GM21390 (cell line): ENCODE data around the gene LRMDA.
"Not testable (repeated sequence)": the region's sequence is repeated elsewhere in the genome, so short reads cannot be mapped to it uniquely, and the experiment has no call there.

Source experiments
- ATAC-seq: cut with Tn5 transposase; IDR thresholded peaks from one replicate; pipeline ENCODE4 v1.9.1; 2021; ENCODE audit not compliant: unreplicated experiment

The LRMDA gene

DNA sequence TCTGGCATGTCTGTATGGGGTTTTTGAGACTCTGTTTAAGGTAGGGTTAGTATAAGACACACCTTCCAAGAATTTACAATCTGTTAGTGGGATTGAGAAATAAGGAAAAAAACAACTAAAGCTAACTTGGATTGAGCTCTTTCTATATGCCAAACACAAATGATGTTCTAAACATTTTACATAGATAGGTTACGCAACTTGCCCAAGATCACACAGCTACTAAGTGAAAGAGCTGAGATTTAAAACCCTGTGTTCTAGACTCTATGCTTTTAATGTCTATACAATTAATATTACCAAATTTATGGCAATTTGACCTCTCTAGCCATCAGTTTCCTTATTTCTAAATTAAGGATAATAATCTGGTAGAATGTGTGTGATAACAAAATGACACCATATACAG lies 1056.2 kb downstream of the LRMDA start:
- ATAC-seq, result no peak

DNA sequence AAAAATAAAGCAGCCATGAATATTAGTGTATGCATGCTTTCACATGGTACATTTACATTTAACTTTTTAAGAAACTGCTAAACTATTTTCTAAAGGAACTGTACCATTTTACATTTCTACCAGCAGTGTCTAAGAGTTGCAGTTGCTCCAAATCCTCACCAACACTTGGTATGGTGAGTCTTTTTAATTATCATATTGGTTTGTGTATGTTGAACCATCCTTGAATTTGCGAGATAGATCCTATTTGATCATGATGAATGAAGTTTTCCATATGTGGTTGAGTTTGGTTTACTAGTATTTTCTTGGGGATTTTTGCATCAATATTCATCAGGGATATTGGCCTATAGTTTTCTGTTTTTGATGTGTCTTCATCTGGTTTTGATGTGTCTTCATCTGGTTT lies 1057.2 kb downstream of the LRMDA start:
- ATAC-seq, result no peak

DNA sequence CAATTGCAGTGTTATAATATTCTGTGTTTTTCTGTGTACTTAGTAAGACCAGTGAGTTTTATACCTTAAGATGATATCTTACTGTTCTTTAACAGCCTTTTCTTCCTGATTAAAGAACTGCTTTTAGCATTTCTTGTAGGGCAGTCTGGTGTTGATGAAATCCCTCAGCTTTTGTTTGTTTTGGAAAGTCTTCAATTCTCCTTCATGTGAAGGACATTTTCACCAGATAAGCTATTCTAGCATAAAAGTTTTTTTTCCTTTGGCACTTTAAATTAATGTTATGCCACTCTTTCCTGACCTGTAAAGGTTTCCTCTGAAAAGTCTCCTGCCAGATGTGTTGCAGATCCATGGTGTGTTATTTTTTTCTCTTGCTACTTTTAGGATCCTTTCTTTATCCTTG lies 1059.8 kb downstream of the LRMDA start:
- no peak for ATAC-seq

DNA sequence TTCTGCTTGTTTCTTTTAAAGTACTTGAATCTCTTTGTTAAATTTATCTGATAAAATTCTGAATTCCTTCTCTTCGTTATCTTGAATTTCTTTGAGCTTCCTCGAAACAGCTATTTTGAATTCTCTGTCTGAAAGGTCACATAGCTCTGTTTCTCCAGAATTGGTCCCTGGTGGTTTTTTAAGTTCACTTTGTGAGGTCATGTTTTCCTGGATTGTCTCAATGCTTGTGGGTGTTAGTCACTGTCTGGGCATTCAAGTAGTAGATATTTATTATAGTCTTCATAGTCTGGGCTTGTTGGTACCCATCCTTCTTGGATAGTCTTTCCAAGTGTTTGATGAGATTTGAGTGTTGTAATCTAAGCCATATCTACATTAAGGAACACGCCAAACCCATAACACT lies 1060.6 kb downstream of the LRMDA start:
- no peak for ATAC-seq

DNA sequence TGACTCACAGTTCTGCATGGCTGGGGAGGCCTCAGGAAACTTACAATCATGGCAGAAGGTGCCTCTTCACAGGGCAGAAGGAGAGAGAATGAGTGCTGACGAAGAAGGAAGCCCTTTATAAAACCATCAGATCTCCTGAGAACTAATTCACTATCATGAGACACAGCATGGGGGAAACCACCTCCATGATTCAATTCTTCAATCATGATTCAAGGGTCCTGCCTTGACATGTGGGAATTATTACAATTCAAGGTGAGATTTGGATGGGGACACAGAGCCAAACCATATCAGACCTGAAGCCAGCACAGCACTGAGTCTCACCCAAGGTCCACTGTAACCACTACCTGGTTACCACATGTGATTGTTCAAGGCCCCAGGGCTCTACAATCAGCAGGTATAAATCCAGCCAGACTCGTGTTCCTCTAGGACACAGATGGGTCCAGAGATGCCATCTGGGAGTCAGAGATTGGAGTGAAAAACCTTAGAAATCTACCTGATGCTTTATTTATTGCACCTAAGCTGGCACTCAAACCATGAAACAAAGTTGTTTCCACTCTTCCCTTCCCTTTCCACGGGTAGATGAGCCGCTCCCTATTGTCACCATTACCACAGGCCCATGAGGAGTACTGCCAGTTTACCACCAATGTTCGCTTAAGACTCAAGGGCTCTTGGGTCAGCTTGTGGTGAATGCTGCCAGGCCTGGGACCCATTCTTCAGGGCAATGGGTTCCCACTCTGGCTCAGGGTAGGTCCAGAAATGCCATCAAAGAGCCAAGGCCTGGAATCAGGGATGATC lies 1061.5 kb downstream of the LRMDA start:
- no peak for ATAC-seq

DNA sequence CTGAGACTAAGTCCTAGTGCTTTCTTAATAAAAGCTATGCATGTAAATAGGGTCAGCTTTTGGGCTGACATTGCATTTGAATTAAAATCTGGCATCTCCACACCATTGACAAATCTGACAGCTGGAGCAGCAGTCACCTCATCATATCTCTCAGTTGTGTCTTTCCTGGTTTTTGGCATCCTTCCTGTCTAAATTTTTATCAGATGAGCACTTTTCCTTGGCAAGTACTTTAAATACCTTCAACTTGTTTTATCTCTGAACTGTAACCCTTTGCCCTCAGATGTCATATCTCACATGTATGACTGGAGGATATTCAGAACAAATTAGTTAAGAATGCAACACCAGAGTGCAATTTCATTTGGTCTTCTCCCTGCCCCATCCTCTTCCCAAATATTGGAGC lies 1066.2 kb downstream of the LRMDA start:
- no peak for ATAC-seq

DNA sequence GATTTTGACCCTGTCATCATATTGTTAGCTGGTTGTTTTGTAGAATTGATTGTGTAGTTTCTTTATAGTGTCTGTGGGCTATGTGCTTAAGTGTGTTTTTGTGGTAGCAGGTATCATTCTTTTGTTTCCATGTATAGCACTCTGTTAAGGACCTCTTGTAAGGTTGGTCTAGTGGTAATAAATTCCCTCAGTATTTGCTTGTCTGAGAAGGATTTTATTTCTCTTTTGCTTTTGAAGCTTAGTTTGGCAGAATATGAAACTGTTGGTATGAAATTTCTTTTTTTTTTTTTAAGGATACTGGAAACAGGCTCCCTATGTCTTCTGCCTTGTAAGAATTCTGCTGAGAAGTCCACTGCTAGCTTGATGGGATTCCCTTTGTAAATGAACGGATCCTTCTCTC lies 1073.4 kb downstream of the LRMDA start:
- no peak for ATAC-seq

DNA sequence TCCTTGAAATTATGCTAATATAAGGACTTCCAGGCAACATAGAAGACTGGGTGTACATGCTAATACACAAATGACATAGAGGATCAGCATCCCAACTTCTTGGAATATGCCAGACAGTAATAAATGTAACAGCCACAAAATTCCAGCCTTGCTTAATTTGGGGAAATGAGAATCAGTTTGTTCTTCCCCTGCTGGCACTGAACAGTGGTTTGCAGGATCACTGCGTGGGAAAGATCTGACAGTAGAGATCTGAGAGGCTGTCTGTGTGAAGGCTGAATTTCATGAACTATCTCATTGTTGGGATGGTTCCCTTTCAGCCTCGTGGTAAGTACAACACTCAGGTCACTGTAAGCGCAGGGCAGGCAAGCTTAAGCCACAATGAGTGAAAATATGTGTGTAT lies 1078.0 kb downstream of the LRMDA start:
- ATAC-seq, result no peak

DNA sequence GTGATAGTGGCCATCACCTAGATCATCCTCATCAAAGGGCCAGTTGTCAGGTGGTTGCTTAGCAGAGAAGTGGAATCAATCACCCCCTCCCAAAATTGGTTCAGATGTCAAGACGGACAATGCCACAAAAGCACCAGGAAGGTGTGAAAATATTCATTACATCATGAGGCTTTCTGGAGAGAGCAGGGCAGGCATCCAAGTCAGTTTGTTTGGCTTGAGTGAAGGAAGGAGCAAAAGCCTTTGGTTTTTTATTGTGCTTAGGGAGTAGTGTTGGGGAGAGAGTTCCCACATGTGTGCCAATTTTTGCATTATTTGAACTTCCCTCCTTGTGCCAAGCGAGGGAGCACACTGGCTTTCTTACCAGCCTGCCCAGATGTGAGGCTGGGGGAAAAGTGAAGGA lies 1082.9 kb downstream of the LRMDA start:
- no peak for ATAC-seq

DNA sequence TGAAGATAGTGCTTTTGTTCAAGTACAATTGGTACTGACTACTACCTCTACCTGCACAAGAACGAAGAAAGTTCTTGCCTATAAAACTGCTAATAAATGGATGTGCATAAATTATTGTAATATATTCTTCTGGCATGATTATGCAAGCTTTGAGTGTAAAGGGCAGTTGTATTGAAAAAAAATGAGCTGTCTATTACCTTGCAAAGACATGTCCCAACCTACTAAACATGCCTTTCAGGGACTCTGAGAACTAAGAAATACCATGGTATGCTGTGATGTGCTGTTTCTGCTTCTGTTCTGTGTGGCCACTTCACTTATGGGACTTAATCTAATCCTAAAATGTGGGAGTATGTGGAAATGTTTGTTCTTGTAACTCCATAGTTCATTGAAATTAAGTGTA lies 1083.4 kb downstream of the LRMDA start:
- no peak for ATAC-seq

DNA sequence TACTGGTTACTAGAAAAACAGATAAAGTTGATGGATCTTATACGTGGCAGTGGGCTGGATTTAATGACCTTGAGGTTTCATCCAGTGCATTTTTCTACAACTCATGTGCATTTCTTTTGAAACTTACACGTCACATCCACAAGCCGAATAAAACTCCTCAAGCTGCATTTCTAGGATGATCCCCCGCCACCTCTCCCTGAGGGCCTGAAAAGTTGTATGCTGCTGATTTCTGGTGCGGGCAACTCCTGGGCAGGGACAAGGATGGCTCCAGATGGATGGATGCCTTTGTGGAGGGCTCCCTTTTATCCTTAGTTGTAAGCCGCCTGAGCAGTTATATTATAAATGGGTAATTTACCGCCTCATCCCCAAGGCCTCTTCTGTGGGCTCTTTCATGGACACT lies 1091.1 kb downstream of the LRMDA start:
- ATAC-seq, result no peak

DNA sequence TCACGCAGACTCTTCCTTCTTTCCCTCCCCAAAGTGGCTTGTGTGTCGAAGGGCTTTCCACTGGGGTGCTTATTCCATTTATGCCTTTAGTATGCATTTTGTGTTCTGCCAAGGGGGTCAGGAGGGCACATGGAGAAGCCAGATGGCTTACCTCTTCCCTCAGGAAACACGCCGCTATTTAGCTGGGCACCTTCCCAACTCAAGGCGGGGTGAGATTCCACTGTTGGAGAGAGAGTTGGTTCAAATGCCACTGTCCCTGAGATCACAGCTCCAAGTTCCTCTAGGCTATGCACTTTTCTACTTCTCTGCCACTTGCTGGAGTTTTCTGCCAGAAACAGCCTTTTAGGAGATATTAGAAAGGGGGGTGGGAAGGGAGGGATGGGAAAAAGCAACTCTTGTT lies 1091.8 kb downstream of the LRMDA start:
- ATAC-seq, result no peak

DNA sequence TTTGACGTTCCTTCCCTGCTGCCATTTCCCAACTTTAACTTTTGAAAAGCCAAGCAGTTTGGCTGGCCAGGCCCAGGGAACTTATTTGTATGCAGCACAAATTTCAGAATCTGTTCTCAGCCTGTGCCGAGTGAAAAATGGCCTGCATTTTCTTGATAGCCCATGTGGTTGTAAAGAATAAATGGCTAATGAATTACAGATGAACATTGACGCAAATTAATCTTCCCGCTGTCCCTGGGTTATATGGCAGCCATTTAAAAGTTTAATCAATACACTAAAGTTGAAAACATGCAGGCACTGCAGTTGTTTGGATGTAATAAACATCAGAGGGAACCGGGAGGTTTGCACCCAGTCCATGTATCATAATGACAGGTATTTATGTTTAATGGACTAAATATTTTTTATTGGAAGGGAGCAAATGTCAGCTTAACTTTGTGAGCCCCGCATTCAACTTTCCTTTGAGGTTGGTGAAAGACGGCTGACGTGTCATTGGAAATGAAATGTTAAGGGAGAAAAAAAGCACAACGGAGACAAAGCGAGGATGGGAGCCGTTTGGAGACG lies 1092.4 kb downstream of the LRMDA start:
- ATAC-seq, result no peak

DNA sequence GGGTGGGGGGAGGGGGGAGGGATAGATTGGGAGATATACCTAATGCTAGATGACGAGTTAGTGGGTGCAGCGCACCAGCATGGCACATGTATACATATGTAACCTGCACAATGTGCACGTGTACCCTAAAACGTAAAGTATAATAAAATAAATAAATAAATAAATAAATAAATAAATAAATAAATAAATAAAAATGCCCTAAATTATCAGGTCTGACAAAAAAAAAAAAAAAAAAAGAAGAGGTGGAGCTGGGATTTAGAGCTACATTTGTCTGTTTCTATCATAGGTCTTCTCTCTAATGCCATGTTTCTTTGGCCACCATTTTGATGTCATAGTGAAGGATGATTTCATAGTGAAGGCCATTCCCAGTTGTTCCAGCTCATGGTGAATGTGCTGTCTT lies 1095.4 kb downstream of the LRMDA start:
- ATAC-seq, result not testable (repeated sequence)

DNA sequence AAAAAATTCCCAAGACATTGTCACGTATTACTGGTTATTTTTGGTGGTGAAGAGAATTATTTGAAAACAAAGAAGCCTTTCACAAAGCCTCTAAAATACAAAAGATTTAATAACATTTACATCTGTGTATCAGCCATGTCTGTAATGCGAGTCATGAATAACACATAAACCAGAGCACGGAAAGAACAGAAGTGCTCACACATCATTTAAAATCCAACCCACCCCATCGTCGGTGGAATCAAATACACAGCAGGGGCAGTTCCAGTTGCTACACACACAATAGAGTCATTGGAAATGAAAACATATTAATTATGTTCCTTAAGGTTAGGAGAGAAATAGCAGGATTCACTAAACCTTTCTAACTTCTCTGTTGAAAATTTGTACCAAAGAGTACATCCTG lies 1108.9 kb downstream of the LRMDA start:
- no peak for ATAC-seq

DNA sequence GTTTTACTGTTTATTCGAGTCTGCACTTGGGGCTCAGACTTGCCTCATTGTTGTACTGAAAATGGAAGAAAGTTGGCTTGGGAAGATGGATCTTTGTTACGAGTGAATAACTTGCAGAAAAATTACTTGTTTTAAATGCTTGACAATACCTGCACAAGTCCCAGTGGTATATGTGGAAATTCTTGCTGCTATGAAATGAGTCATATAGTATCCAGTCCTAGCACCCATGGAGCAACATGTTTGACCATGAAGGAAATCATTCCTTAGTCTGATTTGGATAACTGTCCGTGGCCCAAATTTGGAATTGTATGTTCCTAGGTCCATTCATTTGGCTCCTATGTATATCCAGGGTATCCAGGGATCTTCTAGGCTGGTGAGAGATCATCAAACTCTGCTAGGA lies 1109.4 kb downstream of the LRMDA start:
- no peak for ATAC-seq

DNA sequence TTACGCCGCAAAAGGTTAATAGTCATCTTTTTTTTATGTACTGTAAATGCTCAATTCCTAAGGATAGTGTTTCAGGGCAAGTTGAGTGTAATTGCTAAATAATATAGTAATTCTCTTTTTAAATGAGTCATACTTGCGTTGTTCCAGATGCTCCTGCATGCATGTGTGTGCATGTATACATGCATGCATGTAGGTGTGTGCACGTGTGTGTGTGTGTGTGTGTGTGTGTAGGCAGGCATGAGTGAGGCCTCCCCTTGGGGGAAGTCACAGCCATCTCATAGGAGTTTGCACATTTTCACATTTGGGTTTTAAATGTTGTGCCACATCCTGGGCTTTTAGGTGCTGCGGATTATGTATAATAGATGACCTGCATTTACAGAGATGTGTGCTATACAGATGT lies 1110.4 kb downstream of the LRMDA start:
- no peak for ATAC-seq

DNA sequence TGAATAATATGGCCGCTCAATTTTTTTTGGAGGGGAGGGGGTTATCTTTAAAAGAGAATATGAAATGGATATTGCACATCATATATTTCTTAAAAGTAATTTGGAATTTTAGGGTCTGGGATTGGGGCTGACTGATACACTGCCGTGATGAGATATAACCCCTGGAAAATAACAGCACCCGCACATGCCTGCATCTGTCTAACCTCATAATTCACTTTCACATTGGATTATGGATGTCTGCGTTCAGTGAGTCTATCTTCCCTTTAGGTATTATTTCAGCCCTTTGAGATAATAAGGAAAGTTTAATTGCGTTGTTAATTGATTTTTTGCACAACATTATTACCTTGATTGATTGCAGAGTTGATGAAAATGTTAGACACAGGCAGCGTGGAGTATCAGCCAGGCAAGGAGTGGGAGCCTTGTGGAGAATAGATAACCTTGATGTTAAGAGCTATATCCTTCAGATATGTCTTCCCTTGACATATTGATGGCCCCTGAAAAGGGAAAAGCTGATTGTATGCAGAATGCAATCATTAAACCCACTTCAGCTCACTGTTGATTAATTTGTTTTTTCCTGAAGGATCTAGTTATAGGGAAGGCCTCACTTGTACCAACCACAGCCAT lies 1111.0 kb downstream of the LRMDA start:
- ATAC-seq, result no peak

DNA sequence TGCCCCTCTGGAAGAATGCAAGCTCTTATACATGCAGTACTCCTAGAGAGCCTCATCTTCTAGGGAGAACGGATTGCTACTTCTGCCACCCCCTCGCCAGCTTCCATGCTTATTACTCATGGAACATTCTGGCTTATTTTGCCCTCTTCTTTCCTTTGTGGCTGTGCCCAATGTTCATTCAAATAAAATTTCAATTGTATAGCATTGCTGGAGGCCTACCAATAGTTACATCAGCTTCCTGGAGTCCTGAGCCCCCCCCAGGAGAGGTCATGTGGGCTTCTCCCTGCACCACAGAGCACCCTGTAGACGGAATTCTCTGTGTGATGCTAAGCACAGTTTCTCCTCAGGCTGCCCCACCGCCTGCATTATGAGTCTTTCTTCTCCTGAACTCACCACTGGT lies 1112.2 kb downstream of the LRMDA start:
- ATAC-seq, result no peak

DNA sequence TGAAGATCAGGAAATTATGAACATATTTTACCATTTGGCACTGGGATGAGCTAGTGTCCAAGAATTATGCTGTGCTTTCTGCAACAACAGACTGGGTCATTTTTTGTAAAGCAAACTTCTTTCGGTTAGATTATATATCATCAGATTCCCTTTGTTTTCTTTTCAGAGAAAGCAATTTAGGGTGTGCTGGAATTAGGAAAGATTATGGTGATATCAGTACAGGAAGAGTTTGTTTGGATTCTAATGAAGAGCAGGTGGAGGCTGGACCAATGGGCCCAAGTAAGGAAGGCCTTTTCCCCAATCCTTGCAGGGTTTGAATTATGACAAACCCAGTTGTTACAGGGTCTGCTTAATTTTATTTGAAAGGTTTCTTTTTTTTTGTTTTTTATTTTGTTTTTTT lies 1113.4 kb downstream of the LRMDA start:
- ATAC-seq, result no peak

DNA sequence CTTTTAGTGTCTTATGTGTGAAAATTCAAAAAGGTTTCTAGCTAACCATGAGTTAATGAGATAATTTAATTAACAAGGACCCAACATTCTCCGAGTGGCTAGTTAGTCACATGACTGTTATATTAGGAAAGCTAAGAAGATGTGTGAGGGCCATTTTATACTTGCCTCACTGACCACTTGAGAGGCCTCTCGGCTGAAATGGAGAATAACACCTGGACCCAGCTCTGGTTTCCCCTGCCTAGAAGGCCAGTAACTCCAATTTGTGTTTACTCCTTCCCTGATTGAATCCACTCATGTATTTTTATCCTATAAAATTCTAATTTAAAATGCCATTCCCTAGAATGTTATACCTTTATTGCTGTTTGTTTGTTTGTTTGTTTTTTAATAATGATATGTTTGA lies 1115.0 kb downstream of the LRMDA start:
- ATAC-seq, result no peak

DNA sequence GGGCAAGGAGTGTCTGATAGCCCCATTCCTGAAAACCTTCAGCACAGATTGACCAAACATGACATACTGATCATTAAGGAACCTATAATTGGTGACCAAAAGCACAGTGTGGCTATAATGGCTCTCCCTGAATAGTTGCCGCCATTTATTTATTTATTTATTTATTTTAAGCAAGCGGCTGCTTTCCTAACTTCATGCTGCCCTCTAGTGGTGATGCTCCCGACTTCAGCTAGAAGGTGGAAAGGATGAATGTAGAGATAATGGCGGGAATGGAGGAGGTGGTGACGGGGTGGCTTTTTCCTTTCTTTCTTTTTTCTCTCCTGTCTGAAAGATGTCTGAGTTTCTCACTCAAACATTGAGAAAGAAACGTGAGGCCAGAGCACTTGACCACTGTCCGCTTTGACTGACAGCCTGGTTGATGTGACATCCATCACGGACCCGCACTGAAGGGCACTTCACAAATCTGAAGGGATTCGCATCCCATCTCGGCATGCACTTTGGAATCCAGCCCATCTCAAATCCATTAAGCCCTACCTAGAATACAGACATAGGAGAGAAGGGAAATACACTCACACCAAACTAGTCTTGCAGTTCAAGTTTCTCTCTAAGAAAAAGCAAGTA lies 1116.0 kb downstream of the LRMDA start:
- ATAC-seq, result peak; percentile 83
